Esophagus (tissue), 2 donors: ENCODE data around the gene TRPV3. TPM values are rescaled to one million over a fixed set of nuclear protein-coding genes. Genes with fewer than 3 reads are reported as not detected.

ENCODE experiments used
- H3K27ac ChIP-seq, 2 donors: one replicate each; pipeline ENCODE4 v1.5.1; 2013; ENCODE audit warnings: low read depth in 2 of 2, mild to moderate bottlenecking in 2 of 2, inconsistent platforms in 1 of 2, low read length in 1 of 2, moderate library complexity in 1 of 2
- H3K27me3 ChIP-seq, 2 donors: one replicate each; pipeline ENCODE4 v1.6.1; 2013; ENCODE audit warnings: low read length in 2 of 2, control low read depth in 1 of 2, mild to moderate bottlenecking in 1 of 2; ENCODE audit not compliant: insufficient read depth in 2 of 2, control insufficient read depth in 1 of 2
- H3K36me3 ChIP-seq, 2 donors: one replicate each; pipeline ENCODE4 v1.6.1; 2013; ENCODE audit warnings: low read length in 1 of 2; ENCODE audit not compliant: control insufficient read depth in 2 of 2, insufficient read depth in 2 of 2
- H3K4me1 ChIP-seq, 2 donors: one replicate each; pipeline ENCODE4 v1.6.1; 2013; ENCODE audit warnings: low read length in 1 of 2; ENCODE audit not compliant: control insufficient read depth in 2 of 2, insufficient read depth in 2 of 2
- H3K4me3 ChIP-seq, 2 donors: one replicate each; pipeline ENCODE4 v1.5.1; 2013; ENCODE audit warnings: low read length in 2 of 2, mild to moderate bottlenecking in 2 of 2, low read depth in 1 of 2, moderate library complexity in 1 of 2
- H3K9me3 ChIP-seq, 2 donors: one replicate each; pipeline ENCODE4 v1.6.1; 2013; ENCODE audit warnings: mild to moderate bottlenecking in 2 of 2, low read depth in 1 of 2, low read length in 1 of 2, moderate library complexity in 1 of 2; ENCODE audit not compliant: control insufficient read depth in 2 of 2, insufficient read depth in 1 of 2
- WGBS, 2 donors: extraction: QIAGEN DNeasy Blood & Tissue Kit; methylation state at CpG; one replicate each; pipeline ENCODE4 v1.1.7; 2013; 5-methylcytosine and 5-hydroxymethylcytosine counted together
- polyA plus RNA-seq, 2 donors: library from polyadenylated mRNA; stranded (reverse); fragments of 200-250 nt; gene quantifications; one replicate each; pipeline ENCODE4 v1.2.3, GENCODE V29; 2013
- donor health status: healthy with polysubstance abuse.
- donor health status: Bipolar disorder and iron deficiency.

The TRPV3 gene
- polyA plus RNA-seq, 2 donors: 0.16 to 0.83 TPM

DNA sequence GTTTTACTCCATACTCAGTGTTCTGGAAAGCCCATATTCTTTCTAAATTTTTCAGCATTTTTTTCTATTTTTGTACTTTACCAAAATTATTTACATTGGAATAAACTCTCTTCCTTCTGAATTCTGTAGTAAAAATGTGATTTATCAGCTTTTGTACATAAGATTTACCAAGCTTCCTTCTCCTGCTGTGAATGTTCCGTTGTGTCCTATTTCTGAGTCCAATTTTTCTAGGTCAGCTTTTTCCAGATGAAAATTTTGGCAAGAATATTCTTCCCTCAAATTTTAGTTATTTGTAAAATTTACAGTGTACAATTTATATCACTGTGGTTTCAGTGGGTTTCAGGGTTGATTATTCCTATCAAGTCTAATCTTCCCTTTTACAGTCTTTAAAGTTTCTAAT lies 54.3 kb downstream of the TRPV3 start:
- Histone ChIP-seq H3K4me3 (no peak overlapping the region), H3K36me3 (no peaks in the 10 kb centered on the region)
- WGBS, 2 donors: 61 to 67% methylated on average over 1 of the region's 1 CpG

GRCh38 chr17:3502466-3502865 lies 55.1 kb downstream of the TRPV3 start:
- WGBS, 2 donors: 72 to 74% methylated on average over 5 of the region's 5 CpGs
- H3K27me3 ChIP-seq: no peaks in the 10 kb centered on the region

More for the DNA sequence above, 54.3 kb downstream of the TRPV3 start:
- H3K9me3 ChIP-seq: peaks cover 0 to 3% of the 10 kb centered on the region in 2 donors
- no peak overlapping the region for H3K27ac ChIP-seq
- H3K4me1 ChIP-seq: no peaks in the 10 kb centered on the region
- H3K27me3 ChIP-seq: no peaks in the 10 kb centered on the region

GRCh38 chr17:3501344-3501743 lies 56.3 kb downstream of the TRPV3 start:
- no peak overlapping the region for H3K4me3 ChIP-seq
- H3K4me1 ChIP-seq: no peaks in the 10 kb centered on the region
- H3K27ac ChIP-seq: no peak overlapping the region
- H3K9me3 ChIP-seq: peaks cover 0 to 3% of the 10 kb centered on the region in 2 donors
- no peaks in the 10 kb centered on the region for H3K27me3 ChIP-seq
- no peaks in the 10 kb centered on the region for H3K36me3 ChIP-seq
- 66 to 73% methylated on average over 5 of the region's 5 CpGs for WGBS, 2 donors

More at GRCh38 chr17:3502466-3502865, 55.1 kb downstream of the TRPV3 start:
- H3K36me3 ChIP-seq: no peaks in the 10 kb centered on the region
- no peak overlapping the region for H3K27ac ChIP-seq
- no peak overlapping the region for H3K4me3 ChIP-seq
- no peaks in the 10 kb centered on the region for H3K4me1 ChIP-seq
- H3K9me3 ChIP-seq: peaks cover 0 to 3% of the 10 kb centered on the region in 2 donors

- H3K4me1 ChIP-seq: no peaks in the 10 kb centered on the region
- no peaks in the 10 kb centered on the region for H3K9me3 ChIP-seq
- no peak overlapping the region for H3K27ac ChIP-seq
- H3K27me3 ChIP-seq: no peaks in the 10 kb centered on the region
- H3K4me3 ChIP-seq: no peak overlapping the region
- H3K36me3 ChIP-seq: no peaks in the 10 kb centered on the region
- 64 to 65% methylated on average over 7 of the region's 7 CpGs for WGBS, 2 donors
Observed at GRCh38 chr17:3497101-3497500, 60.5 kb downstream of the TRPV3 start.

- Histone ChIP-seq H3K4me1 (no peaks in the 10 kb centered on the region), H3K9me3 (no peaks in the 10 kb centered on the region), H3K4me3 (no peak overlapping the region), H3K27me3 (no peaks in the 10 kb centered on the region), H3K36me3 (no peaks in the 10 kb centered on the region), H3K27ac (no peak overlapping the region)
- 78 to 81% methylated on average over 8 of the region's 8 CpGs for WGBS, 2 donors
Observed at GRCh38 chr17:3485481-3486068, 72.0 kb downstream of the TRPV3 start.

DNA sequence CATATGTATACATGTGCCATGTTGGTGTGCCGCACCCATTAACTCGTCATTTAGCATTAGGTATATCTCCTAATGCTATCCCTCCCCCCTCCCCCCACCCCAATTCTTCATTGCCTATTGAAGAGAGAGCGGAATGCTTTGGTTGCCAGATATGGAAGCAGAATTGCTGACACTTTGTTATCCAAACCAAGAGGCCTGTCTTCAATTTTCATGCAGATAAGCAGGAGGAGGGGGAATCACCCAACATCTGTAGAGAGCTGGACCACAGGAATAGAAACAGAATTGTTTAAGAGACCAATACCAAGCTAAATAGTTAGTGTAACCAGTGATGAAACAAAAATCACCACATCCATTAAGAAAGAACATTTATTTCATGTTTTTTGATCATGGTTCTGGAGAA lies 74.8 kb downstream of the TRPV3 start:
- H3K36me3 ChIP-seq: no peaks in the 10 kb centered on the region
- no peak overlapping the region for H3K27ac ChIP-seq
- no peaks in the 10 kb centered on the region for H3K27me3 ChIP-seq
- H3K4me3 ChIP-seq: no peak overlapping the region
- WGBS, 2 donors: 71 to 85% methylated on average over 1 to 3 of the region's 3 CpGs
- no peaks in the 10 kb centered on the region for H3K4me1 ChIP-seq
- no peaks in the 10 kb centered on the region for H3K9me3 ChIP-seq

DNA sequence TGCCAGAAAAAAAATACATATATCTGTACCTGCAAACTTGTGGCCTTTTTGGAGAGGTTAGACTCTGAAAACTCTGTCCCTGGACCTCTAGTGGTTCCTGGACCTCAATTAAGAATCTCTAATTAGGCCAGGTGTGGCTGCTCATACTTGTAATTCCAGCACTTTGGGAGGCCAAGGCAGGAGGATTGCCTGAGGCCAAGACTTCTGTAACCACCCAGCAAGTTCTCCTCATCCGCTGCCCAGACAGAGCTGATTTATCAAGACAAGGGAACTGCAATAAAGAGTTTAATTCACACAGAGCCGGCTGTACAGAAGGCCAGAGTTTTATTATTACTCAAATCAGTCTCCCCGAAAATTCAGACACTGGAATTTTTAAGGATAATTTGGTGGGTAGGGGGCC lies 77.6 kb downstream of the TRPV3 start:
- Histone ChIP-seq H3K9me3 (no peaks in the 10 kb centered on the region), H3K4me1 (no peaks in the 10 kb centered on the region), H3K27me3 (no peaks in the 10 kb centered on the region), H3K4me3 (no peak overlapping the region), H3K27ac (no peak overlapping the region), H3K36me3 (no peaks in the 10 kb centered on the region)
- WGBS, 2 donors: 82 to 87% methylated on average over 3 of the region's 3 CpGs

DNA sequence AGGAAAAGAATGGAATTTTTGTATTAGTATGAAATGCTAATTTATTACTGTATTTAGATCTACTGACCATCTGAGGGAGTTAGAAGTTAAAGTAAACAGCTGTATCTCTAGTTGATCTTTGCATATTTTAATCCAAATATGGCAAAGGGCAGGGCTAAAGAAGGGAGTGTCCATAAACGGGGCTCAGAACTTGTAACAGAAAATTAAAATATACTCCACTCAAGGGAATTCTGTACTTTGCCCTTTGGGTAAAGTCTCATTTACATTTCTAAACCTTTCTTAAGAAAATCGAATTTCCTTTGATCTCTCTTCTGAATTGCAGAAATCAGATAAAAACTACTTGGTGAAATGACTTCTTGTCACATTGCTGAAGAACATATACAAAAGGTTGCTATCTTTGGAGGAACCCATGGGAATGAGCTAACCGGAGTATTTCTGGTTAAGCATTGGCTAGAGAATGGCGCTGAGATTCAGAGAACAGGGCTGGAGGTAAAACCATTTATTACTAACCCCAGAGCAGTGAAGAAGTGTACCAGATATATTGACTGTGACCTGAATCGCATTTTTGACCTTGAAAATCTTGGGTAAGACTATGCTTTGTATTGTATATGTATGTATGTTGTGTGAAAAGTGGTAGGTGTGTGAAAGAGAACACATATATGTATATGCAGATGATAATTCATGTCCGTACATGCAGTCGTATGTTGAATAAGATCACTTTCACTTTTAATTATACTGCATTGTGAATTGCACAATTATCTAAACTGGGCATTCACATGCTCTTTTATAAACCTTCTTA lies 81.6 kb downstream of the TRPV3 start, which contains the start of gene ASPA:
ASPA (plus strand) TSS at position 186 of the 799 bp plus-strand sequence; CDS start at position 349, 163 bp downstream.
- Histone ChIP-seq H3K27me3 (no peaks in the 10 kb centered on the region), H3K4me3 (peak within 1 kb of the TSS; percentile 16 to 52), H3K36me3 (no peaks in the 10 kb centered on the region), H3K9me3 (peaks cover 0 to 3% of the 10 kb centered on the region in 2 donors), H3K4me1 (no peaks in the 10 kb centered on the region), H3K27ac (peak within 1 kb of the TSS in 1 of 2 donors; percentile 49)
- 19 to 31% methylated on average over 7 of the region's 7 CpGs for WGBS, 2 donors

- 66 to 78% methylated on average over 4 of the region's 4 CpGs for WGBS, 2 donors
- Histone ChIP-seq H3K9me3 (peaks cover 0 to 3% of the 10 kb centered on the region in 2 donors), H3K27ac (no peak overlapping the region)
Observed at GRCh38 chr17:3475251-3475685, 82.3 kb downstream of the TRPV3 start.

More at GRCh38 chr17:3475251-3475685, 82.3 kb downstream of the TRPV3 start:
- Histone ChIP-seq H3K4me3 (no peak overlapping the region), H3K4me1 (no peaks in the 10 kb centered on the region), H3K27me3 (no peaks in the 10 kb centered on the region), H3K36me3 (no peaks in the 10 kb centered on the region)
